Trophoblast cell (in vitro differentiated cells and primary cell): ENCODE results near the gene ASNSD1.

Experiments
- DNase-seq, 2 donors: peaks; one replicate each; pipeline ENCODE4 v3.0.0-alpha.2; 2016
- H2AFZ ChIP-seq: 2 replicates; pipeline ENCODE4 v1.6.1; 2013; ENCODE audit warnings: low read length, moderate library complexity, mild to moderate bottlenecking; ENCODE audit not compliant: insufficient read depth, poor library complexity
- H2AK5ac ChIP-seq: 2 replicates; pipeline ENCODE4 v1.6.1; 2013; ENCODE audit warnings: mild to moderate bottlenecking, low read length
- H2BK120ac ChIP-seq: 2 replicates; pipeline ENCODE4 v1.6.1; 2013; ENCODE audit warnings: low read length, mild to moderate bottlenecking, moderate library complexity; ENCODE audit not compliant: insufficient read depth, poor library complexity
- H2BK12ac ChIP-seq: 2 replicates; pipeline ENCODE4 v1.6.1; 2013; ENCODE audit warnings: mild to moderate bottlenecking, low read length, moderate library complexity
- H2BK5ac ChIP-seq: 2 replicates; pipeline ENCODE4 v1.6.1; 2013; ENCODE audit warnings: low read length, low read depth, moderate library complexity, mild to moderate bottlenecking; ENCODE audit not compliant: poor library complexity
- H3K14ac ChIP-seq: 2 replicates; pipeline ENCODE4 v1.6.1; 2013; ENCODE audit warnings: mild to moderate bottlenecking, low read length
- H3K18ac ChIP-seq: 2 replicates; pipeline ENCODE4 v1.6.1; 2013; ENCODE audit warnings: mild to moderate bottlenecking, low read length
- H3K23ac ChIP-seq: 2 replicates; pipeline ENCODE4 v1.6.1; 2013; ENCODE audit warnings: low read length
- H3K27ac ChIP-seq: 2 replicates; pipeline ENCODE4 v1.5.1; 2013; ENCODE audit warnings: low read depth, mild to moderate bottlenecking, inconsistent platforms, low read length, moderate library complexity
- H3K27me3 ChIP-seq: 2 replicates; pipeline ENCODE4 v1.6.1; 2013; ENCODE audit warnings: inconsistent platforms, mild to moderate bottlenecking, low read length, moderate library complexity; ENCODE audit not compliant: insufficient read depth
- H3K36me3 ChIP-seq, 2 experiments: 1 replicate in 1 of 2; 2 replicates in 1 of 2; pipeline ENCODE4 v1.6.1; 2013; ENCODE audit warnings: low read length in 2 of 2, mild to moderate bottlenecking in 2 of 2, moderate library complexity in 1 of 2; ENCODE audit not compliant: insufficient read depth in 2 of 2, control insufficient read depth in 1 of 2
- H3K4ac ChIP-seq: 2 replicates; pipeline ENCODE4 v1.6.1; 2013; ENCODE audit warnings: low read depth, mild to moderate bottlenecking, low read length, moderate library complexity
- H3K4me1 ChIP-seq, 2 experiments: 1 replicate in 1 of 2; 2 replicates in 1 of 2; pipeline ENCODE4 v1.6.1; 2013; ENCODE audit warnings: low read length in 2 of 2, mild to moderate bottlenecking in 2 of 2, moderate library complexity in 1 of 2; ENCODE audit not compliant: insufficient read depth in 2 of 2, control insufficient read depth in 1 of 2
- H3K4me2 ChIP-seq: 2 replicates; pipeline ENCODE4 v1.6.1; 2013; ENCODE audit warnings: inconsistent platforms, mild to moderate bottlenecking, low read length, moderate library complexity
- H3K4me3 ChIP-seq: 2 replicates; pipeline ENCODE4 v1.5.1; 2013; ENCODE audit warnings: mild to moderate bottlenecking, low read depth, low read length, inconsistent platforms
- H3K79me1 ChIP-seq: one replicate; pipeline ENCODE4 v1.6.1; 2013; ENCODE audit warnings: low read length
- H3K79me2 ChIP-seq: 2 replicates; pipeline ENCODE4 v1.6.1; 2013; ENCODE audit warnings: low read length, mild to moderate bottlenecking; ENCODE audit not compliant: control insufficient read depth, insufficient read depth, poor library complexity
- H3K9ac ChIP-seq: 2 replicates; pipeline ENCODE4 v1.6.1; 2013; ENCODE audit warnings: mild to moderate bottlenecking, low read length
- H3K9me3 ChIP-seq: 2 replicates; pipeline ENCODE4 v1.6.1; 2013; ENCODE audit warnings: low read depth, mild to moderate bottlenecking, control low read depth, inconsistent platforms, low read length; ENCODE audit not compliant: insufficient read depth
- H4K12ac ChIP-seq: 2 replicates; pipeline ENCODE4 v1.6.1; 2013; ENCODE audit warnings: low read depth, mild to moderate bottlenecking, low read length, moderate library complexity
- H4K8ac ChIP-seq: 2 replicates; pipeline ENCODE4 v1.6.1; 2013; ENCODE audit warnings: low read depth, mild to moderate bottlenecking, low read length, moderate library complexity
- H4K91ac ChIP-seq: one replicate; pipeline ENCODE4 v1.6.1; 2013; ENCODE audit warnings: low read depth, mild to moderate bottlenecking, low read length, moderate library complexity
- WGBS: extraction: QIAGEN DNeasy Blood & Tissue Kit; methylation state at CpG from one replicate; pipeline ENCODE4 v1.1.7; 2013; ENCODE audit warnings: missing lambda C conversion rate; ENCODE audit not compliant: insufficient read length, insufficient coverage; ENCODE audit errors: extremely low coverage; 5-methylcytosine and 5-hydroxymethylcytosine counted together

Gene ASNSD1

DNA sequence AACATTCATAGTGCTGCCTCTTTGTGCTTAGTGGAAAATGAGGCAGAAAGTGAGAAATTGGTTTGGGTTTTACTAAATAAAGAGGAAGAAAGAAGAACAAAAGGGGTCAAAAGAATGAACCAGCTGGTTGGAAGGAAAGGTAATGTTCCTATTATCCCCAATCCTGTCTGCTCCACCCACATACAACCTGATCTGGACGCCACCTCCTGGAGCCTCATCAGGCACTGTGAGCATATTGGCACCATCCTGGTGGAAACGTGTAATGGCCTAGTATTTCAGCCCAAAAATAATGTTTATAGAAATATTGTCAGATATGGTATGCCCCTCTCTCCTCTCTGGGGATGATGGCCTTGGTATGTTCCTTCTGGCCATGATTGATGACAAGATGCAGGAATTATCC is 35.6 kb upstream of the ASNSD1 start:
- Histone ChIP-seq H4K12ac (no peak overlapping the region), H2BK12ac (peak overlapping the region; percentile 72), H3K9me3 (no peaks in the 10 kb centered on the region), H3K9ac (no peak overlapping the region), H3K23ac (no peak overlapping the region), H3K27ac (no peak overlapping the region), H3K4me2 (no peak overlapping the region), H4K8ac (no peak overlapping the region), H3K14ac (no peak overlapping the region), H3K4me3 (no peak overlapping the region), H3K36me3 (no peaks in the 10 kb centered on the region), H2AFZ (no peak overlapping the region), H2BK120ac (no peak overlapping the region), H3K4me1 (peaks cover 0 to 7% of the 10 kb centered on the region in 2 experiments), H3K27me3 (no peaks in the 10 kb centered on the region), H2BK5ac (no peak overlapping the region), H2AK5ac (no peak overlapping the region), H3K79me2 (no peaks in the 10 kb centered on the region), H3K18ac (no peak overlapping the region), H3K79me1 (peaks cover 2% of the 10 kb centered on the region), H3K4ac (no peak overlapping the region), H4K91ac (no peak overlapping the region)
- no peak for DNase-seq
- no CpG with 5 or more reads among the region's 2 CpGs for WGBS

GRCh38 chr2:189627789-189628188 is 33.5 kb upstream of the ASNSD1 start:
- WGBS = no CpG with 5 or more reads among the region's 1 CpG
- no peak overlapping the region for H3K23ac ChIP-seq
- no peak overlapping the region for H4K91ac ChIP-seq
- H3K9me3 ChIP-seq = no peaks in the 10 kb centered on the region
- H2BK5ac ChIP-seq = no peak overlapping the region
- no peak overlapping the region for H2BK120ac ChIP-seq
- H3K4me3 ChIP-seq = no peak overlapping the region
- H4K12ac ChIP-seq = no peak overlapping the region
- H3K4me1 ChIP-seq = peaks cover 0 to 7% of the 10 kb centered on the region in 2 experiments
- H2AFZ ChIP-seq = no peak overlapping the region
- H3K14ac ChIP-seq = no peak overlapping the region
- H3K27me3 ChIP-seq = no peaks in the 10 kb centered on the region
- H3K79me1 ChIP-seq = peaks cover 2% of the 10 kb centered on the region
- H2BK12ac ChIP-seq = no peak overlapping the region
- H4K8ac ChIP-seq = no peak overlapping the region
- no peak overlapping the region for H3K27ac ChIP-seq
- no peak overlapping the region for H3K4ac ChIP-seq
- no peak for DNase-seq
- H3K36me3 ChIP-seq = no peaks in the 10 kb centered on the region
- no peak overlapping the region for H3K4me2 ChIP-seq
- no peak overlapping the region for H3K9ac ChIP-seq
- no peaks in the 10 kb centered on the region for H3K79me2 ChIP-seq
- H2AK5ac ChIP-seq = no peak overlapping the region
- H3K18ac ChIP-seq = no peak overlapping the region

- no peak overlapping the region for H3K9ac ChIP-seq
- no peak overlapping the region for H3K4me2 ChIP-seq
- DNase-seq = no peak
- no peaks in the 10 kb centered on the region for H3K36me3 ChIP-seq
- no peak overlapping the region for H3K18ac ChIP-seq
- no peaks in the 10 kb centered on the region for H3K27me3 ChIP-seq
- H4K91ac ChIP-seq = peak overlapping the region; percentile 22
- peak overlapping the region; percentile 79 for H2BK120ac ChIP-seq
- H2BK12ac ChIP-seq = no peak overlapping the region
- H3K23ac ChIP-seq = no peak overlapping the region
- no peak overlapping the region for H2BK5ac ChIP-seq
- H4K8ac ChIP-seq = peak overlapping the region; percentile 58
- peaks cover 2% of the 10 kb centered on the region for H3K79me1 ChIP-seq
- no peak overlapping the region for H4K12ac ChIP-seq
- H2AFZ ChIP-seq = no peak overlapping the region
- H3K79me2 ChIP-seq = no peaks in the 10 kb centered on the region
- peaks cover 0 to 7% of the 10 kb centered on the region in 2 experiments for H3K4me1 ChIP-seq
- no peak overlapping the region for H3K4me3 ChIP-seq
- peak overlapping the region; percentile 88 for H2AK5ac ChIP-seq
- no peak overlapping the region for H3K4ac ChIP-seq
- no peak overlapping the region for H3K27ac ChIP-seq
- no peak overlapping the region for H3K14ac ChIP-seq
- WGBS = no CpG with 5 or more reads among the region's 9 CpGs
- H3K9me3 ChIP-seq = no peaks in the 10 kb centered on the region
Observed at GRCh38 chr2:189628817-189629530, 32.3 kb upstream of the ASNSD1 start.

GRCh38 chr2:189629531-189630453 is 31.5 kb upstream of the ASNSD1 start:
- H3K9ac ChIP-seq = no peak overlapping the region
- peaks cover 2% of the 10 kb centered on the region for H3K79me1 ChIP-seq
- no peaks in the 10 kb centered on the region for H3K79me2 ChIP-seq
- no peak overlapping the region for H3K4me3 ChIP-seq
- no peaks in the 10 kb centered on the region for H3K36me3 ChIP-seq
- no peak overlapping the region for H2BK5ac ChIP-seq
- no peaks in the 10 kb centered on the region for H3K27me3 ChIP-seq
- no peak overlapping the region for H3K4me2 ChIP-seq
- H3K4me1 ChIP-seq = peaks cover 0 to 4% of the 10 kb centered on the region in 2 experiments
- H3K4ac ChIP-seq = no peak overlapping the region
- no peak overlapping the region for H2AFZ ChIP-seq
- no peak overlapping the region for H4K91ac ChIP-seq
- no peak overlapping the region for H3K23ac ChIP-seq
- H2AK5ac ChIP-seq = peak overlapping the region; percentile 14
- H4K8ac ChIP-seq = no peak overlapping the region
- no peak overlapping the region for H2BK120ac ChIP-seq
- no peak for DNase-seq
- H2BK12ac ChIP-seq = peak overlapping the region; percentile 64
- H3K18ac ChIP-seq = no peak overlapping the region
- no CpG with 5 or more reads among the region's 10 CpGs for WGBS
- H3K14ac ChIP-seq = no peak overlapping the region
- H4K12ac ChIP-seq = no peak overlapping the region
- H3K27ac ChIP-seq = no peak overlapping the region
- H3K9me3 ChIP-seq = no peaks in the 10 kb centered on the region
